OCI-LY3 (cell line): Measurements from ENCODE around the gene FAM131A.
A peak's percentile ranks its signal among the peaks of the same experiment; 100 is the strongest.

Experiments
- H2AFZ ChIP-seq: fragments of 200-600, 300-600 bp; shearing (Covaris generic); 2 replicates; pipeline ENCODE4 v1.6.0; 2014; ENCODE audit warnings: antibody characterized with exemption, low read depth, low read length
- H3K27ac ChIP-seq: fragments of 200-600, 300-600 bp; sonication (generic); 2 replicates; pipeline ENCODE4 v1.5.1; 2014; ENCODE audit warnings: mild to moderate bottlenecking, low read length, moderate library complexity, mixed read lengths
- H3K27me3 ChIP-seq: fragments of 200-600, 300-600 bp; sonication (generic); 2 replicates; pipeline ENCODE4 v1.6.1; 2014; ENCODE audit warnings: low read depth, low read length, mixed read lengths
- H3K36me3 ChIP-seq: fragments of 200-600, 300-600 bp; sonication (generic); replicated peaks from 2 replicates; pipeline ENCODE3; 2014; ENCODE audit warnings: low read depth, low read length, mixed read lengths
- H3K4me1 ChIP-seq: fragments of 300-600, 200-600 bp; sonication (generic); 2 replicates; pipeline ENCODE4 v1.6.1; 2014; ENCODE audit warnings: low read length, mixed read lengths
- H3K4me2 ChIP-seq: fragments of 200-600, 300-600 bp; sonication (generic); 2 replicates; pipeline ENCODE4 v1.6.1; 2014; ENCODE audit warnings: low read length, mixed read lengths
- H3K4me3 ChIP-seq: fragments of 300-600, 200-600 bp; sonication (generic); 2 replicates; pipeline ENCODE4 v1.5.1; 2014; ENCODE audit warnings: antibody characterized with exemption, mild to moderate bottlenecking, low read length, moderate library complexity
- H3K79me2 ChIP-seq: fragments of 300-600, 200-600 bp; shearing (Covaris generic); 2 replicates; pipeline ENCODE4 v1.6.1; 2014; ENCODE audit warnings: mild to moderate bottlenecking, low read length, mixed read lengths
- H3K9ac ChIP-seq: fragments of 300-600, 200-600 bp; shearing (Covaris generic); 2 replicates; pipeline ENCODE4 v1.6.0; 2014; ENCODE audit warnings: mild to moderate bottlenecking, low read length, moderate library complexity
- H3K9me3 ChIP-seq: fragments of 200-600, 300-600 bp; shearing (Covaris generic); 2 replicates; pipeline ENCODE4 v1.6.1; 2014; ENCODE audit warnings: low read length, mixed read lengths; ENCODE audit not compliant: insufficient read depth
- H4K20me1 ChIP-seq: fragments of 200-600, 300-600 bp; sonication (generic); 2 replicates; pipeline ENCODE4 v1.6.1; 2016; ENCODE audit warnings: low read length, mixed read lengths; ENCODE audit not compliant: insufficient read depth
- CTCF ChIP-seq: fragments of 200-600, 300-600 bp; sonication (generic); IDR thresholded peaks from 2 replicates; pipeline ENCODE4 v1.5.1; 2014; ENCODE audit warnings: antibody characterized with exemption, low read length, low read depth
- EZH2phosphoT487 ChIP-seq: fragments of 200-600 bp; shearing (Covaris generic); IDR thresholded peaks from 2 replicates; pipeline ENCODE4 v1.6.1; 2018; ENCODE audit warnings: antibody characterized with exemption, mixed run types, low read depth

The FAM131A gene

GRCh38 chr3:184291738-184292445 is 45.5 kb upstream of the FAM131A start:
- H4K20me1 ChIP-seq, result no peaks in the 10 kb centered on the region
- H3K9ac ChIP-seq, result no peak overlapping the region
- H3K79me2 ChIP-seq, result no peaks in the 10 kb centered on the region
- H3K4me2 ChIP-seq, result no peak overlapping the region
- H3K36me3 ChIP-seq, result no peaks in the 10 kb centered on the region
- H3K27ac ChIP-seq, result no peak overlapping the region
- H3K4me3 ChIP-seq, result no peak overlapping the region
- H3K9me3 ChIP-seq, result no peaks in the 10 kb centered on the region
- TF ChIP-seq EZH2phosphoT487, result no peak
- no peak for TF ChIP-seq CTCF
- no peak overlapping the region for H2AFZ ChIP-seq
- no peaks in the 10 kb centered on the region for H3K4me1 ChIP-seq
- H3K27me3 ChIP-seq, result peaks cover 4% of the 10 kb centered on the region

- Histone ChIP-seq H3K79me2 (peaks cover 17% of the 10 kb centered on the region), H3K36me3 (peaks cover 6% of the 10 kb centered on the region), H4K20me1 (no peaks in the 10 kb centered on the region), H3K27ac (no peak overlapping the region), H3K4me3 (no peak overlapping the region), H3K9ac (no peak overlapping the region), H3K4me1 (peaks cover 11% of the 10 kb centered on the region), H3K9me3 (no peaks in the 10 kb centered on the region), H3K27me3 (no peaks in the 10 kb centered on the region; the same call in 1 of the 2 replicates), H2AFZ (no peak overlapping the region), H3K4me2 (no peak overlapping the region)
- TF ChIP-seq CTCF, result no peak
- no peak for TF ChIP-seq EZH2phosphoT487
These were observed 41.6 kb upstream of the FAM131A start for GRCh38 chr3:184295771-184296170.

GRCh38 chr3:184296616-184297015 is 40.8 kb upstream of the FAM131A start:
- no peak overlapping the region for H3K4me3 ChIP-seq
- peaks cover 11% of the 10 kb centered on the region for H3K4me1 ChIP-seq
- no peaks in the 10 kb centered on the region for H3K9me3 ChIP-seq
- peaks cover 23% of the 10 kb centered on the region for H3K79me2 ChIP-seq
- TF ChIP-seq EZH2phosphoT487, result no peak
- TF ChIP-seq CTCF, result no peak
- H2AFZ ChIP-seq, result no peak overlapping the region
- no peak overlapping the region for H3K27ac ChIP-seq
- no peaks in the 10 kb centered on the region for H4K20me1 ChIP-seq
- no peak overlapping the region for H3K9ac ChIP-seq
- H3K36me3 ChIP-seq, result peaks cover 10% of the 10 kb centered on the region
- no peak overlapping the region for H3K4me2 ChIP-seq
- H3K27me3 ChIP-seq, result no peaks in the 10 kb centered on the region; the same call in 1 of the 2 replicates

- Histone ChIP-seq H3K36me3 (peaks cover 33% of the 10 kb centered on the region), H3K4me3 (peak within 1 kb of the TSS; percentile 99), H2AFZ (peak within 1 kb of the TSS; percentile 98), H3K27me3 (no peaks in the 10 kb centered on the region), H3K79me2 (peaks cover 24% of the 10 kb centered on the region), H3K27ac (peak within 1 kb of the TSS; percentile 46), H3K4me2 (peak within 1 kb of the TSS; percentile 96), H3K9ac (peak within 1 kb of the TSS; percentile 83), H3K4me1 (peaks cover 11% of the 10 kb centered on the region), H3K9me3 (no peaks in the 10 kb centered on the region), H4K20me1 (no peaks in the 10 kb centered on the region)
- TF ChIP-seq EZH2phosphoT487, result no peak
- no peak for TF ChIP-seq CTCF
These were observed 38.5 kb upstream of the FAM131A start, which contains the start of gene PSMD2 for GRCh38 chr3:184298759-184299487. PSMD2 (plus strand) TSS chr3:184299241; CDS start chr3:184299267, 26 bp downstream.
